HUES48 (cell line): ENCODE data around the gene RBPJ.

Experiments
- H3K27ac ChIP-seq: one replicate; pipeline ENCODE4 v1.7.0; 2013; ENCODE audit warnings: low read depth, low read length, inconsistent platforms
- H3K27me3 ChIP-seq: 2 replicates; pipeline ENCODE4 v1.6.1; 2013; ENCODE audit warnings: mild to moderate bottlenecking, low read length; ENCODE audit not compliant: control insufficient read depth, insufficient read depth
- H3K36me3 ChIP-seq: 2 replicates; pipeline ENCODE4 v1.6.1; 2013; ENCODE audit warnings: low read length; ENCODE audit not compliant: control insufficient read depth, insufficient read depth
- H3K4me1 ChIP-seq: 2 replicates; pipeline ENCODE4 v1.6.1; 2013; ENCODE audit warnings: mild to moderate bottlenecking, low read length; ENCODE audit not compliant: control insufficient read depth, insufficient read depth
- H3K4me3 ChIP-seq: 2 replicates; pipeline ENCODE4 v1.5.1; 2013; ENCODE audit warnings: mild to moderate bottlenecking, low read depth, low read length
- H3K9ac ChIP-seq: 2 replicates; pipeline ENCODE4 v1.6.1; 2013; ENCODE audit warnings: mild to moderate bottlenecking, low read depth, low read length, moderate library complexity
- H3K9me3 ChIP-seq: 2 replicates; pipeline ENCODE4 v1.6.1; 2013; ENCODE audit warnings: low read length; ENCODE audit not compliant: control insufficient read depth, insufficient read depth

Gene RBPJ

GRCh38 chr4:26321373-26322221 lies 783 bp downstream of the RBPJ start:
- no peaks in the 10 kb centered on the region for H3K36me3 ChIP-seq
- H3K9ac ChIP-seq: peak overlapping the region; percentile 57
- peak overlapping the region; percentile 87 for H3K4me3 ChIP-seq
- H3K9me3 ChIP-seq: no peaks in the 10 kb centered on the region; the same call in 1 of the 2 replicates
- H3K4me1 ChIP-seq: peaks cover 33% of the 10 kb centered on the region
- H3K27me3 ChIP-seq: no peaks in the 10 kb centered on the region
- peak overlapping the region; percentile 99 for H3K27ac ChIP-seq

- no peaks in the 10 kb centered on the region; the same call in 1 of the 2 replicates for H3K9me3 ChIP-seq
- H3K36me3 ChIP-seq: no peaks in the 10 kb centered on the region
- peak overlapping the region; percentile 57 for H3K9ac ChIP-seq
- H3K4me3 ChIP-seq: peak overlapping the region; percentile 87
- H3K27ac ChIP-seq: peak overlapping the region; percentile 99
- H3K27me3 ChIP-seq: no peaks in the 10 kb centered on the region
- peaks cover 39% of the 10 kb centered on the region for H3K4me1 ChIP-seq
These were observed 1.5 kb downstream of the RBPJ start for GRCh38 chr4:26322346-26322745.

GRCh38 chr4:26323821-26324220 lies 3.0 kb downstream of the RBPJ start:
- H3K9me3 ChIP-seq: no peaks in the 10 kb centered on the region
- H3K4me1 ChIP-seq: peaks cover 42% of the 10 kb centered on the region
- no peak overlapping the region for H3K27ac ChIP-seq
- H3K36me3 ChIP-seq: no peaks in the 10 kb centered on the region
- H3K9ac ChIP-seq: no peak overlapping the region
- H3K27me3 ChIP-seq: no peaks in the 10 kb centered on the region
- peak overlapping the region; percentile 87 for H3K4me3 ChIP-seq

GRCh38 chr4:26325191-26325590 lies 4.4 kb downstream of the RBPJ start:
- peaks cover 51% of the 10 kb centered on the region for H3K4me1 ChIP-seq
- H3K4me3 ChIP-seq: 0 out of 2 replicates have a peak overlapping the region, but pooled peaks have one; percentile 9
- no peak overlapping the region for H3K9ac ChIP-seq
- H3K27me3 ChIP-seq: no peaks in the 10 kb centered on the region
- no peak overlapping the region for H3K27ac ChIP-seq
- H3K36me3 ChIP-seq: no peaks in the 10 kb centered on the region
- no peaks in the 10 kb centered on the region for H3K9me3 ChIP-seq

GRCh38 chr4:26326791-26327190 lies 6.0 kb downstream of the RBPJ start:
- Histone ChIP-seq H3K36me3 (peaks cover 2% of the 10 kb centered on the region; the same call in 1 of the 2 replicates), H3K9ac (no peak overlapping the region), H3K4me1 (peaks cover 67% of the 10 kb centered on the region), H3K27ac (no peak overlapping the region), H3K4me3 (no peak overlapping the region), H3K27me3 (no peaks in the 10 kb centered on the region), H3K9me3 (no peaks in the 10 kb centered on the region)

- H3K27ac ChIP-seq: peak overlapping the region; percentile 19
- peaks cover 64% of the 10 kb centered on the region for H3K4me1 ChIP-seq
- peak overlapping the region; percentile 24; the same call in 1 of the 2 replicates for H3K4me3 ChIP-seq
- H3K9ac ChIP-seq: 0 out of 2 replicates have a peak overlapping the region, but pooled peaks have one; percentile 5
- H3K9me3 ChIP-seq: no peaks in the 10 kb centered on the region
- H3K36me3 ChIP-seq: peaks cover 5% of the 10 kb centered on the region; the same call in 1 of the 2 replicates
- H3K27me3 ChIP-seq: no peaks in the 10 kb centered on the region
These were observed 9.5 kb downstream of the RBPJ start for GRCh38 chr4:26330186-26330787.

GRCh38 chr4:26330946-26331345 lies 10.1 kb downstream of the RBPJ start:
- peaks cover 57% of the 10 kb centered on the region for H3K4me1 ChIP-seq
- no peaks in the 10 kb centered on the region for H3K9me3 ChIP-seq
- peak overlapping the region; percentile 24; the same call in 1 of the 2 replicates for H3K4me3 ChIP-seq
- H3K36me3 ChIP-seq: peaks cover 5% of the 10 kb centered on the region; the same call in 1 of the 2 replicates
- 0 out of 2 replicates have a peak overlapping the region, but pooled peaks have one; percentile 5 for H3K9ac ChIP-seq
- H3K27me3 ChIP-seq: no peaks in the 10 kb centered on the region
- H3K27ac ChIP-seq: peak overlapping the region; percentile 19

GRCh38 chr4:26331380-26331950 lies 10.7 kb downstream of the RBPJ start:
- Histone ChIP-seq H3K4me3 (no peak overlapping the region), H3K9me3 (no peaks in the 10 kb centered on the region), H3K27ac (peak overlapping the region; percentile 11), H3K9ac (no peak overlapping the region), H3K4me1 (peaks cover 54% of the 10 kb centered on the region), H3K36me3 (peaks cover 5% of the 10 kb centered on the region; the same call in 1 of the 2 replicates), H3K27me3 (no peaks in the 10 kb centered on the region)

GRCh38 chr4:26334366-26334765 lies 13.6 kb downstream of the RBPJ start:
- no peaks in the 10 kb centered on the region for H3K27me3 ChIP-seq
- H3K27ac ChIP-seq: no peak overlapping the region
- peaks cover 5% of the 10 kb centered on the region; the same call in 1 of the 2 replicates for H3K36me3 ChIP-seq
- H3K9me3 ChIP-seq: no peaks in the 10 kb centered on the region
- H3K9ac ChIP-seq: no peak overlapping the region
- H3K4me3 ChIP-seq: no peak overlapping the region
- peaks cover 41% of the 10 kb centered on the region for H3K4me1 ChIP-seq

GRCh38 chr4:26337612-26338011 lies 16.8 kb downstream of the RBPJ start:
- no peaks in the 10 kb centered on the region for H3K36me3 ChIP-seq
- peaks cover 40% of the 10 kb centered on the region for H3K4me1 ChIP-seq
- no peak overlapping the region for H3K9ac ChIP-seq
- no peak overlapping the region for H3K4me3 ChIP-seq
- H3K27ac ChIP-seq: no peak overlapping the region
- no peaks in the 10 kb centered on the region for H3K9me3 ChIP-seq
- no peaks in the 10 kb centered on the region for H3K27me3 ChIP-seq
